HepG2 (cell line): ENCODE results near the gene HS3ST3A1. TPM values are rescaled to one million over a fixed set of nuclear protein-coding genes. Genes with fewer than 3 reads are reported as not detected.

Experiments
- ATAC-seq: fragments of 200-7000 bp; cut with Tn5 transposase; 3 replicates; pipeline ENCODE4 v1.9.1; 2020; ENCODE audit warnings: mild to moderate bottlenecking, moderate library complexity
- BruUV-seq: library from RNA; stranded (reverse); fragments of 400-500 nt; replicated peaks from 2 replicates; lab custom pipeline; 2021; lab: Mats Ljungman, UMichigan
- CTCF ChIA-PET: fragments of 300-600 bp; formaldehyde crosslinking; extraction: SDS; loops from one replicate; lab custom pipeline; 2021; ENCODE audit warnings: low total read pairs, inconsistent platforms, low intra/inter-chr PET ratio; lab: Yijun Ruan, JAX
- POLR2A ChIA-PET: fragments of 350-600 bp; sonication (Branson Sonifier 250); formaldehyde crosslinking; loops from one replicate; lab custom pipeline; 2020; ENCODE audit warnings: antibody characterized with exemption, inconsistent platforms; lab: Yijun Ruan, JAX
- DNase-seq: peaks from one replicate; pipeline ENCODE4 v3.0.0-alpha.2; 2015; ENCODE audit warnings: low spot score
- FAIRE-seq: peaks from 3 replicates; lab custom pipeline; 2011; peaks lifted over from hg19 to GRCh38; lab: Jason Lieb, UNC
- H2AFZ ChIP-seq: one replicate; pipeline ENCODE4 v1.6.1; 2011; ENCODE audit warnings: low read length, inconsistent platforms
- H3K27ac ChIP-seq: fragments of 300-600 bp; 3 replicates; pipeline ENCODE4 v1.8.0; 2011; ENCODE audit warnings: mixed run types, mild to moderate bottlenecking, mixed read lengths, low read length, inconsistent platforms; ENCODE audit not compliant: insufficient read depth; ENCODE audit errors: extremely low read length
- H3K27me3 ChIP-seq, 2 experiments: fragments of 200-600 bp in 1 of 2; 2 replicates in 1 of 2; 3 replicates in 1 of 2; pipeline versions ENCODE4 v1.6.0 to v1.8.0; 2011; ENCODE audit warnings: low read length in 2 of 2, mild to moderate bottlenecking in 2 of 2, moderate library complexity in 2 of 2, inconsistent platforms in 1 of 2; ENCODE audit not compliant: insufficient read depth in 2 of 2, control insufficient read depth in 1 of 2
- H3K36me3 ChIP-seq, 2 experiments: fragments of 200-600 bp in 1 of 2; replicated peaks in 1 of 2; 2 replicates in 1 of 2; 3 replicates in 1 of 2; pipeline versions ENCODE4 v1.5.1 to v1.8.0; 2011; ENCODE audit warnings: low read length in 2 of 2, inconsistent platforms in 1 of 2; ENCODE audit not compliant: insufficient read depth in 2 of 2, control insufficient read depth in 1 of 2
- H3K4me1 ChIP-seq: 2 replicates; pipeline ENCODE4 v1.5.1; 2012; ENCODE audit warnings: low read length, inconsistent platforms; ENCODE audit not compliant: insufficient read depth
- H3K4me2 ChIP-seq: 2 replicates; pipeline ENCODE4 v1.6.0; 2011; ENCODE audit warnings: low read depth, low read length, inconsistent platforms
- H3K4me3 ChIP-seq, 3 experiments: fragments of 200-600 bp in 1 of 3; sonication (generic), shearing (Covaris generic) in 1 of 3; replicated peaks in 1 of 3; 2 replicates each; pipeline ENCODE4 v1.5.1; 2011 to 2016; ENCODE audit warnings: low read length in 3 of 3, inconsistent platforms in 2 of 3, low read depth in 2 of 3, mild to moderate bottlenecking in 2 of 3, control low read depth in 1 of 3, mixed read lengths in 1 of 3; ENCODE audit not compliant: insufficient read depth in 1 of 3
- H3K79me2 ChIP-seq: one replicate; pipeline ENCODE4 v1.6.1; 2011; ENCODE audit warnings: low read length, inconsistent platforms; ENCODE audit not compliant: insufficient read depth
- H3K9ac ChIP-seq: 2 replicates; pipeline ENCODE4 v1.6.0; 2011; ENCODE audit warnings: mild to moderate bottlenecking, low read depth, low read length, inconsistent platforms; ENCODE audit not compliant: insufficient read depth
- H3K9me3 ChIP-seq: 2 replicates; pipeline ENCODE4 v1.5.1; 2012; ENCODE audit warnings: mild to moderate bottlenecking, low read length
- H4K20me1 ChIP-seq: 2 replicates; pipeline ENCODE4 v1.6.0; 2011; ENCODE audit warnings: inconsistent platforms, mild to moderate bottlenecking, low read length, moderate library complexity; ENCODE audit not compliant: insufficient read depth
- CBX1 ChIP-seq: IDR thresholded peaks from one replicate; pipeline ENCODE4 v1.6.1; 2016; ENCODE audit warnings: antibody characterized with exemption, low read depth
- FOSL2 ChIP-seq: sonication (generic); formaldehyde crosslinking; IDR thresholded peaks from 2 replicates; pipeline ENCODE4 v1.4.0; 2020; ENCODE audit warnings: missing genetic modification reagents
- HES4 ChIP-seq: sonication (generic); formaldehyde crosslinking; IDR thresholded peaks from 2 replicates; pipeline ENCODE4 v1.9.0; 2021; ENCODE audit warnings: mild to moderate bottlenecking, missing genetic modification reagents, borderline replicate concordance
- PLRG1 ChIP-seq: fragments of 450-650 bp; conservative IDR thresholded peaks from 2 replicates; pipeline ENCODE4 v1.6.1; 2016
- SALL1 ChIP-seq: sonication (generic); formaldehyde crosslinking; IDR thresholded peaks from 2 replicates; pipeline ENCODE4 v1.8.0; 2022; ENCODE audit warnings: mild to moderate bottlenecking, missing genetic modification reagents
- SAP130 ChIP-seq: IDR thresholded peaks from 2 replicates; pipeline ENCODE4 v1.6.1; 2016; ENCODE audit warnings: low read depth
- YEATS4 ChIP-seq: sonication (generic); formaldehyde crosslinking; IDR thresholded peaks from 2 replicates; pipeline ENCODE4 v1.4.0; 2020; ENCODE audit warnings: missing genetic modification reagents, borderline replicate concordance
- ZFP1 ChIP-seq: IDR thresholded peaks from 2 replicates; pipeline ENCODE4 v1.6.1; 2016
- WGBS: methylation state at CpG from one replicate; pipeline ENCODE4 v1.1.6; 2017; ENCODE audit warnings: low lambda C conversion rate; 5-methylcytosine and 5-hydroxymethylcytosine counted together
- in situ Hi-C: cut with HindIII; loops from 2 replicates; pipeline ENCODE4 v1.10.0; 2017; ENCODE audit warnings: low pct_unique_long_range_greater_than_20kb; ENCODE audit not compliant: extremely low pct_ligation_motif_present
- intact Hi-C: fragments of 100-400 bp; cut with micrococcal nuclease; formaldehyde crosslinking; loops from one replicate; pipeline ENCODE4 v1.10.0; 2022; ENCODE audit not compliant: unreplicated experiment
- polyA plus RNA-seq, 8 experiments: library from polyadenylated mRNA; depleted of rRNA in 3 of 8; stranded (reverse) in 7 of 8; unstranded in 1 of 8; fragments of >200 nt; fragmentation: Illumina TruSeq in 4 of 8; extraction: Trizol in 4 of 8; gene quantifications; 2 replicates each; pipeline versions ENCODE4 v1.2.1 to v1.2.3, GENCODE V29; 2011 to 2016; ENCODE audit warnings: low read depth in 4 of 8, missing spikeins in 1 of 8, mixed read lengths in 1 of 8; ENCODE audit not compliant: insufficient read depth in 1 of 8
- total RNA-seq, 5 experiments: library from RNA; depleted of rRNA; stranded (reverse); fragments of >200 nt; fragmentation: Illumina TruSeq; extraction: Trizol; gene quantifications; 2 replicates each; pipeline ENCODE4 v1.2.3, GENCODE V29; 2016; ENCODE audit warnings: low read depth in 1 of 5
- TF ChIP-seq, protein P1 (sequence below): sonication (generic); formaldehyde crosslinking; IDR thresholded peaks from 2 replicates; pipeline ENCODE4 v1.4.0; 2020; ENCODE audit warnings: missing genetic modification reagents

The HS3ST3A1 gene
- total and polyA plus RNA-seq, 2 of the 13 experiments (the other 11 are each of a cell fraction or from before 2014, with no cell fraction given), result 1.3 to 3.5 TPM

DNA sequence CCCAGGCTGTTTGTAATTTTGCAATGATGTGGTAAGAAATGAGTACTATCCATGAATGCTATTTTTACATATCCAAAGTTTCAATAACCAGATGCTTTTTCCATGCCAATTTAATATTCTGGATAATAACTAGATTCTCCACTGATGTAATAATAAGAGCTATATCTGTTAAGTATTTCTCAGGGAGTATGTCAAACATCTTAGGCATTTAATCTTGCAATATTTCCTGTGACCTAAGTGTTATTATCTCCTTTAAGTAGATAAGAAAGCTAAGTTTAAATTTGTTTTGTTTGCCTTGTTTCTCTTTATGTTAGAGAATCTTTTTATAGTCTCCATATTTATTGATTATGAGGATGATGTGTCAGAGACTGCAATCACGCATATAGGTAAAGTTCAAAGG, 32.3 kb upstream of the HS3ST3A1 start:
- Histone ChIP-seq H3K4me1 (no peaks in the 10 kb centered on the region), H2AFZ (no peak overlapping the region), H3K36me3 (no peaks in the 10 kb centered on the region), H3K9ac (no peak overlapping the region), H3K4me2 (no peak overlapping the region), H3K27ac (no peak overlapping the region), H3K27me3 (no peaks in the 10 kb centered on the region; a peak in 2 of 5 replicates), H4K20me1 (no peaks in the 10 kb centered on the region), H3K9me3 (no peaks in the 10 kb centered on the region), H3K79me2 (no peaks in the 10 kb centered on the region), H3K4me3 (no peak overlapping the region)
- FAIRE-seq (no peak), DNase-seq (no peak), ATAC-seq (no peak)
- in situ Hi-C loops, result no loop called here
- no TSS peak for BruUV-seq
- TF ChIP-seq ZFP1 (CRISPR knock-in tag), result no peak
- TF ChIP-seq, protein P1, sequence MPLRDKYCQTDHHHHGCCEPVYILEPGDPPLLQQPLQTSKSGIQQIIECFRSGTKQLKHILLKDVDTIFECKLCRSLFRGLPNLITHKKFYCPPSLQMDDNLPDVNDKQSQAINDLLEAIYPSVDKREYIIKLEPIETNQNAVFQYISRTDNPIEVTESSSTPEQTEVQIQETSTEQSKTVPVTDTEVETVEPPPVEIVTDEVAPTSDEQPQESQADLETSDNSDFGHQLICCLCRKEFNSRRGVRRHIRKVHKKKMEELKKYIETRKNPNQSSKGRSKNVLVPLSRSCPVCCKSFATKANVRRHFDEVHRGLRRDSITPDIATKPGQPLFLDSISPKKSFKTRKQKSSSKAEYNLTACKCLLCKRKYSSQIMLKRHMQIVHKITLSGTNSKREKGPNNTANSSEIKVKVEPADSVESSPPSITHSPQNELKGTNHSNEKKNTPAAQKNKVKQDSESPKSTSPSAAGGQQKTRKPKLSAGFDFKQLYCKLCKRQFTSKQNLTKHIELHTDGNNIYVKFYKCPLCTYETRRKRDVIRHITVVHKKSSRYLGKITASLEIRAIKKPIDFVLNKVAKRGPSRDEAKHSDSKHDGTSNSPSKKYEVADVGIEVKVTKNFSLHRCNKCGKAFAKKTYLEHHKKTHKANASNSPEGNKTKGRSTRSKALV, result no peak
- no peak for TF ChIP-seq HES4
- TF ChIP-seq PLRG1, result no peak
- no peak for TF ChIP-seq CBX1
- TF ChIP-seq SALL1, result no peak
- POLR2A ChIA-PET, result no interaction called here
- intact Hi-C loops, result no loop called here
- 2% methylated on average over 1 of the region's 1 CpG for WGBS
- CTCF ChIA-PET, result no interaction called here

- Histone ChIP-seq H3K9me3 (no peaks in the 10 kb centered on the region), H3K4me2 (no peak overlapping the region), H2AFZ (no peak overlapping the region), H3K4me3 (no peak overlapping the region), H3K9ac (no peak overlapping the region), H3K27ac (no peak overlapping the region), H4K20me1 (no peaks in the 10 kb centered on the region), H3K4me1 (no peaks in the 10 kb centered on the region), H3K79me2 (no peaks in the 10 kb centered on the region), H3K27me3 (no peaks in the 10 kb centered on the region; a peak in 1 of 5 replicates), H3K36me3 (no peaks in the 10 kb centered on the region)
- intact Hi-C loops (no loop called here), in situ Hi-C loops (no loop called here)
- ChIA-PET CTCF (no interaction called here), POLR2A (no interaction called here)
- no peak for FAIRE-seq
- DNase-seq, result no peak
- no peak for TF ChIP-seq FOSL2
- no peak for TF ChIP-seq YEATS4 (CRISPR knock-in tag)
- no peak for TF ChIP-seq SAP130 (CRISPR knock-in tag)
- 0% methylated on average over 2 of the region's 2 CpGs for WGBS
- BruUV-seq, result no TSS peak
- ATAC-seq, result no peak
Observed at GRCh38 chr17:13631529-13631928, 29.8 kb upstream of the HS3ST3A1 start.
